ENCODE results near the gene SLFN12.

- no peak for TF ChIP-seq ESRRA (CRISPR knock-in tag; IDR thresholded peaks at IDR 0.05; ENCODE audit: borderline replicate concordance)
- TF ChIP-seq JUN (CRISPR knock-in tag; IDR thresholded peaks at IDR 0.05), result no peak
- TF ChIP-seq ZSCAN18 (CRISPR knock-in tag; IDR thresholded peaks at IDR 0.05), result no peak
- no peak for TF ChIP-seq SP1 (CRISPR knock-in tag; conservative IDR thresholded peaks at IDR 0.05)
- TF ChIP-seq FOXJ3 (CRISPR knock-in tag; IDR thresholded peaks at IDR 0.05; ENCODE audit: borderline replicate concordance), result no peak
- no peak for TF ChIP-seq NFYB (CRISPR knock-in tag; conservative IDR thresholded peaks at IDR 0.05; ENCODE audit: low read depth)
- TF ChIP-seq CBFB (CRISPR knock-in tag; IDR thresholded peaks at IDR 0.05; ENCODE audit: low read depth), result no peak
- no peak for TF ChIP-seq NR2C2 (CRISPR knock-in tag; IDR thresholded peaks at IDR 0.05)
- no peak for TF ChIP-seq CTCF (IDR thresholded peaks at IDR 0.05)
- TF ChIP-seq ZNF263 (CRISPR knock-in tag; IDR thresholded peaks at IDR 0.05; ENCODE audit: low read depth), result no peak
- no peak for TF ChIP-seq MYBL2 (CRISPR knock-in tag; IDR thresholded peaks at IDR 0.05)
- no peak for TF ChIP-seq USF2 (CRISPR knock-in tag; IDR thresholded peaks at IDR 0.05)
These were observed 2.6 kb downstream of the SLFN12 start for GRCh38 chr17:35429702-35430101.
